GM21447 (cell line): ENCODE results near the gene PRSS1.
A peak's percentile ranks its signal among the peaks of the same experiment; 100 is the strongest.

ENCODE experiments used
- ATAC-seq: cut with Tn5 transposase; IDR thresholded peaks from one replicate; pipeline ENCODE4 v1.9.1; 2021; ENCODE audit not compliant: unreplicated experiment

Gene PRSS1

GRCh38 chr7:142791502-142791901, 42.2 kb downstream of the PRSS1 start:
- no peak for ATAC-seq

DNA sequence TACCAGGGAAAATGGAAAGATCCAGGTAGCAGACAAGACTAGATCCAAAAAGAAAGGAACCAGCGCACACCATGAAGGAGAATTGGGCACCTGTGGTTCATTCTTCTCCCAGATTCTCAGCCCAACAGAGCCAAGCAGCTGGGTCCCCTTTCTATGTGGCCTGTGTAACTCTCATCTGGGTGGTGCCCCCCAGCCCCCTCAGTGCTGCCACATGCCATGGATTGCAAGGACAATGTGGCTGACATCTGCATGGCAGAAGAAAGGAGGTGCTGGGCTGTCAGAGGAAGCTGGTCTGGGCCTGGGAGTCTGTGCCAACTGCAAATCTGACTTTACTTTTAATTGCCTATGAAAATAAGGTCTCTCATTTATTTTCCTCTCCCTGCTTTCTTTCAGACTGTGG, 42.9 kb downstream of the PRSS1 start:
- ATAC-seq: no peak

DNA sequence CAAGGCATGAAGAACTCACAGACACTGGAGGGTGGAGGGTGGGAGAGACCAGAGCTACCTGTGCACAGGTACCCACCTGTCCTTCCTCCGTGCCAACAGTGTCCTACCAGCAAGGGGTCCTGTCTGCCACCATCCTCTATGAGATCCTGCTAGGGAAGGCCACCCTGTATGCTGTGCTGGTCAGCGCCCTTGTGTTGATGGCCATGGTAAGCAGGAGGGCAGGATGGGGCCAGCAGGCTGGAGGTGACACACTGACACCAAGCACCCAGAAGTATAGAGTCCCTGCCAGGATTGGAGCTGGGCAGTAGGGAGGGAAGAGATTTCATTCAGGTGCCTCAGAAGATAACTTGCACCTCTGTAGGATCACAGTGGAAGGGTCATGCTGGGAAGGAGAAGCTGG, 43.3 kb downstream of the PRSS1 start:
- ATAC-seq: no peak

GRCh38 chr7:142793156-142793555, 43.9 kb downstream of the PRSS1 start:
- no peak for ATAC-seq

GRCh38 chr7:142795339-142795863, 46.1 kb downstream of the PRSS1 start:
- no peak for ATAC-seq

GRCh38 chr7:142796001-142796500, 46.8 kb downstream of the PRSS1 start:
- no peak for ATAC-seq

DNA sequence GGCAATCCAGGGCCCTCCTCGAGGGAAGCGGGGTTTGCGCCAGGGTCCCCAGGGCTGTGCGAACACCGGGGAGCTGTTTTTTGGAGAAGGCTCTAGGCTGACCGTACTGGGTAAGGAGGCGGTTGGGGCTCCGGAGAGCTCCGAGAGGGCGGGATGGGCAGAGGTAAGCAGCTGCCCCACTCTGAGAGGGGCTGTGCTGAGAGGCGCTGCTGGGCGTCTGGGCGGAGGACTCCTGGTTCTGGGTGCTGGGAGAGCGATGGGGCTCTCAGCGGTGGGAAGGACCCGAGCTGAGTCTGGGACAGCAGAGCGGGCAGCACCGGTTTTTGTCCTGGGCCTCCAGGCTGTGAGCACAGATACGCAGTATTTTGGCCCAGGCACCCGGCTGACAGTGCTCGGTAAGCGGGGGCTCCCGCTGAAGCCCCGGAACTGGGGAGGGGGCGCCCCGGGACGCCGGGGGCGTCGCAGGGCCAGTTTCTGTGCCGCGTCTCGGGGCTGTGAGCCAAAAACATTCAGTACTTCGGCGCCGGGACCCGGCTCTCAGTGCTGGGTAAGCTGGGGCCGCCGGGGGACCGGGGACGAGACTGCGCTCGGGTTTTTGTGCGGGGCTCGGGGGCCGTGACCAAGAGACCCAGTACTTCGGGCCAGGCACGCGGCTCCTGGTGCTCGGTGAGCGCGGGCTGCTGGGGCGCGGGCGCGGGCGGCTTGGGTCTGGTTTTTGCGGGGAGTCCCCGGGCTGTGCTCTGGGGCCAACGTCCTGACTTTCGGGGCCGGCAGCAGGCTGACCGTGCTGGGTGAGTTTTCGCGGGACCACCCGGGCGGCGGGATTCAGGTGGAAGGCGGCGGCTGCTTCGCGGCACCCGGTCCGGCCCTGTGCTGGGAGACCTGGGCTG, 47.5 kb downstream of the PRSS1 start:
- ATAC-seq: peak; percentile 39

- ATAC-seq: peak; percentile 22
These were observed 48.4 kb downstream of the PRSS1 start for GRCh38 chr7:142797391-142798377.

- ATAC-seq: no peak
These were observed 49.5 kb downstream of the PRSS1 start for GRCh38 chr7:142798451-142799436.

DNA sequence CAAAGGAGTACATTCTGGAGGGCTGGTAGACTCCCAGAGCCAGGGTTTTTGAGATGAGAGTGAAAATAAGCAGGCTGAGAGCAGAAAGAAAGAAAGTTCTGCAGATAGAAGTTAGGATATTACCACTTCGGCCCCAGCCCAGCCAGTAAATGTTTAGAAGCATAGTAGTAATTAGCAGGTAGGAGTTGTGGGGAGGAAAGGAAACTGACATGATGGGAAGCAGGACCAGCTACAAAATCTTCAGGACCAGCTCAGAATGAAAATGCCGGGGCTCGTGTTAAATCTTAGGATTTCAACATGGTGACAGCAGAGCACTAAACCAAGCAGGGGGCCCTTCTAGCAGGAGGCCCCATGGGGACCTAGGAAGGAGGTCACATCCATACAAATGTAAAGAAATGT, 50.2 kb downstream of the PRSS1 start:
- ATAC-seq: no peak

GRCh38 chr7:142800088-142800487, 50.8 kb downstream of the PRSS1 start:
- no peak for ATAC-seq

- no peak for ATAC-seq
These were observed 51.5 kb downstream of the PRSS1 start for GRCh38 chr7:142800699-142801260.

DNA sequence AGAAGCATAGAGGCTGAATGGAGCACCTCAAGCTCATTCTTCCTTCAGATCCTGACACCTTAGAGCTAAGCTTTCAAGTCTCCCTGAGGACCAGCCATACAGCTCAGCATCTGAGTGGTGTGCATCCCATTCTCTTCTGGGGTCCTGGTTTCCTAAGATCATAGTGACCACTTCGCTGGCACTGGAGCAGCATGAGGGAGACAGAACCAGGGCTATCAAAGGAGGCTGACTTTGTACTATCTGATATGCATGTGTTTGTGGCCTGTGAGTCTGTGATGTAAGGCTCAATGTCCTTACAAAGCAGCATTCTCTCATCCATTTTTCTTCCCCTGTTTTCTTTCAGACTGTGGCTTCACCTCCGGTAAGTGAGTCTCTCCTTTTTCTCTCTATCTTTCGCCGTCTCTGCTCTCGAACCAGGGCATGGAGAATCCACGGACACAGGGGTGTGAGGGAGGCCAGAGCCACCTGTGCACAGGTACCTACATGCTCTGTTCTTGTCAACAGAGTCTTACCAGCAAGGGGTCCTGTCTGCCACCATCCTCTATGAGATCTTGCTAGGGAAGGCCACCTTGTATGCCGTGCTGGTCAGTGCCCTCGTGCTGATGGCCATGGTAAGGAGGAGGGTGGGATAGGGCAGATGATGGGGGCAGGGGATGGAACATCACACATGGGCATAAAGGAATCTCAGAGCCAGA, 52.5 kb downstream of the PRSS1 start:
- no peak for ATAC-seq

DNA sequence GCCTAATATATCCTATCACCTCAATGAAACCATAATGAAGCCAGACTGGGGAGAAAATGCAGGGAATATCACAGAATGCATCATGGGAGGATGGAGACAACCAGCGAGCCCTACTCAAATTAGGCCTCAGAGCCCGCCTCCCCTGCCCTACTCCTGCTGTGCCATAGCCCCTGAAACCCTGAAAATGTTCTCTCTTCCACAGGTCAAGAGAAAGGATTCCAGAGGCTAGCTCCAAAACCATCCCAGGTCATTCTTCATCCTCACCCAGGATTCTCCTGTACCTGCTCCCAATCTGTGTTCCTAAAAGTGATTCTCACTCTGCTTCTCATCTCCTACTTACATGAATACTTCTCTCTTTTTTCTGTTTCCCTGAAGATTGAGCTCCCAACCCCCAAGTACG, 53.0 kb downstream of the PRSS1 start:
- no peak for ATAC-seq
